ENCODE data around the gene BUB3. TPM values are rescaled to one million over a fixed set of nuclear protein-coding genes. Genes with fewer than 3 reads are reported as not detected.

BUB3 gene
- total RNA-seq, 1 donor from 2014 or later: 12.2 TPM

DNA sequence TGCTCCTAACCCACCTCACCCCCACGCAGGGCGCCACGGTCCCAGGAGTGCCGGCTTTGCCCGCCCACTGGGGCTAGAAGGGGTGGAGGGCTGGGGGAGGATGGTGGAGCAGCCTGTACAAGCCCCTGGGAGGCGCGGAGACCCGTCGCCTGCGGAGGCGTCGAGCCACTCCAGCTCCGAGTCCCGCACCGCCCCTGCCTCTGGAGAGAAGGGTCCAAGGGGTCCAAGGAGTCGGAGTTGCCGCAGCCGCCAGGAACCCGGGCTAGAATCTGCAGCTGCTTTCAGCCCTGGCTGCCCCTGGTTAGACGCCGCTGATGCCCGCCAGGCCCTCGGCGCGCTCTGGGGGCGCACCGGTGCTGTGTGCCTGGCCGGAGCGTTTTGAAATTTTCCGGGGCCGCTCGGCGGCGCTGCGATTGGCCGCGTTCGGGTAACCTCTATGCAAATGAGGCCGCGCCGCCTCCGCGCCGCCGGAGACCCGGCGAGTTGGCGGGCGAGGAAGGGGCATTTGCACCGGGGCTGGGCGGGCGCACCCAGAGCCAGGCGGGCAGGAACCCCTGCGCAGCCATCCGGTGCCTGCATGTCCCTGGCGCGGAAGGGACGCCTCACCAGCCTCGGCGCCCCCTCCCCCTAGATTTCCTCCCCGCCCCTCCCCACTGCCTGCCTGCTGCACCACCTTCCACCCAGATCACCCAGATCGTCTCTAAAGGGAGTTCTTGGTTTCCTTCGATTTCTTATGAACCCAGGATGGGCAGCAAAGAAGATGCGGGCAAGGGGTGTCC is 6.4 kb upstream of the BUB3 start, which contains the start of gene HMX2:
TSS of gene HMX2 (plus strand) at position 502 of the 779 bp plus-strand sequence. CDS start at position 745, 243 bp downstream.
- no peak for DNase-seq (ENCODE audit: low spot score in 2 of 2)
- H3K27me3 ChIP-seq: peaks cover 39% of the 10 kb centered on the region
- no peaks in the 10 kb centered on the region for H3K9me3 ChIP-seq
- no peak within 1 kb of the TSS for H3K27ac ChIP-seq
- H3K36me3 ChIP-seq: no peaks in the 10 kb centered on the region
- H3K4me3 ChIP-seq: peak within 1 kb of the TSS in 1 of 2 donors; percentile 22
- TF ChIP-seq, protein P1, sequence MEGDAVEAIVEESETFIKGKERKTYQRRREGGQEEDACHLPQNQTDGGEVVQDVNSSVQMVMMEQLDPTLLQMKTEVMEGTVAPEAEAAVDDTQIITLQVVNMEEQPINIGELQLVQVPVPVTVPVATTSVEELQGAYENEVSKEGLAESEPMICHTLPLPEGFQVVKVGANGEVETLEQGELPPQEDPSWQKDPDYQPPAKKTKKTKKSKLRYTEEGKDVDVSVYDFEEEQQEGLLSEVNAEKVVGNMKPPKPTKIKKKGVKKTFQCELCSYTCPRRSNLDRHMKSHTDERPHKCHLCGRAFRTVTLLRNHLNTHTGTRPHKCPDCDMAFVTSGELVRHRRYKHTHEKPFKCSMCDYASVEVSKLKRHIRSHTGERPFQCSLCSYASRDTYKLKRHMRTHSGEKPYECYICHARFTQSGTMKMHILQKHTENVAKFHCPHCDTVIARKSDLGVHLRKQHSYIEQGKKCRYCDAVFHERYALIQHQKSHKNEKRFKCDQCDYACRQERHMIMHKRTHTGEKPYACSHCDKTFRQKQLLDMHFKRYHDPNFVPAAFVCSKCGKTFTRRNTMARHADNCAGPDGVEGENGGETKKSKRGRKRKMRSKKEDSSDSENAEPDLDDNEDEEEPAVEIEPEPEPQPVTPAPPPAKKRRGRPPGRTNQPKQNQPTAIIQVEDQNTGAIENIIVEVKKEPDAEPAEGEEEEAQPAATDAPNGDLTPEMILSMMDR (IDR thresholded peaks at IDR 0.05): no peak
- peaks cover 8 to 12% of the 10 kb centered on the region in 2 donors for H3K4me1 ChIP-seq
- intact Hi-C loops (cut with DNase I): no loop called here

- TF ChIP-seq, protein P1 (IDR thresholded peaks at IDR 0.05): no peak
These were observed 5.6 kb upstream of the BUB3 start for GRCh38 chr10:123148414-123149161.

GRCh38 chr10:123149162-123149567 is 5.0 kb upstream of the BUB3 start:
- Histone ChIP-seq H3K36me3 (no peaks in the 10 kb centered on the region), H3K4me1 (peaks cover 8 to 12% of the 10 kb centered on the region in 2 donors), H3K9me3 (no peaks in the 10 kb centered on the region), H3K4me3 (peak overlapping the region; percentile 42 to 56), H3K27me3 (peaks cover 29% of the 10 kb centered on the region), H3K27ac (no peak overlapping the region)
- TF ChIP-seq, protein P1 (IDR thresholded peaks at IDR 0.05): no peak
- intact Hi-C loops (cut with DNase I): no loop called here
- no peak for DNase-seq (ENCODE audit: low spot score in 2 of 2)

More at GRCh38 chr10:123148414-123149161, 5.6 kb upstream of the BUB3 start:
- intact Hi-C loops (cut with DNase I): no loop called here
- H3K4me3 ChIP-seq: peak overlapping the region in 1 of 2 donors; percentile 22
- H3K36me3 ChIP-seq: no peaks in the 10 kb centered on the region
- DNase-seq (ENCODE audit: low spot score in 2 of 2): no peak
- H3K27ac ChIP-seq: no peak overlapping the region
- H3K27me3 ChIP-seq: peaks cover 32% of the 10 kb centered on the region
- H3K4me1 ChIP-seq: peaks cover 8 to 12% of the 10 kb centered on the region in 2 donors
- H3K9me3 ChIP-seq: no peaks in the 10 kb centered on the region

DNA sequence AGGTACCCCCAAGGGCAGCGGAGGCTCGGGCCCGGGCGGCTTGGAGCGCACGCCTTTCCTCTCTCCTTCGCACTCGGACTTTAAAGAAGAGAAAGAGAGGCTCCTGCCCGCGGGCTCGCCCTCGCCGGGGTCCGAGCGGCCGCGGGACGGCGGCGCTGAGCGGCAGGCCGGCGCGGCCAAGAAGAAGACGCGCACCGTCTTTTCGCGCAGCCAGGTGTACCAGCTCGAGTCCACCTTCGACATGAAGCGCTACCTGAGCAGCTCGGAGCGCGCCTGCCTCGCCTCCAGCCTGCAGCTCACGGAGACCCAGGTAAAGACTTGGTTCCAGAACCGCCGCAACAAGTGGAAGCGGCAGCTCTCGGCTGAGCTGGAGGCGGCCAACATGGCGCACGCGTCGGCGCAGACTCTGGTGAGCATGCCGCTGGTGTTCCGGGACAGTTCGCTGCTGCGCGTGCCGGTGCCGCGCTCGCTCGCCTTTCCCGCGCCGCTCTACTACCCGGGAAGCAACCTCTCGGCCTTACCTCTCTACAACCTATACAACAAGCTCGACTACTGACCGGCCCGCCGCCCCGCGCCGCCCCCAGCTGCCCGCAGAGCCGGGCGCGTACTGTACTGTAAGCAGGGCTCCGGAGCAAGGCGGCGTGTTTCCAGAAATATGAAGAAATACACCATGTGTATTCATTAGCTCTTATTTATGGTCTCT is 4.5 kb upstream of the BUB3 start:
- Histone ChIP-seq H3K4me1 (peaks cover 8 to 12% of the 10 kb centered on the region in 2 donors), H3K4me3 (peak overlapping the region; percentile 42 to 56), H3K27me3 (peaks cover 29% of the 10 kb centered on the region), H3K36me3 (no peaks in the 10 kb centered on the region), H3K27ac (no peak overlapping the region), H3K9me3 (no peaks in the 10 kb centered on the region)
- DNase-seq (ENCODE audit: low spot score in 2 of 2): no peak
- TF ChIP-seq, protein P1 (IDR thresholded peaks at IDR 0.05): no peak
- intact Hi-C loops (cut with DNase I): loop anchor here (10.0 kb wide), 2 partner anchors 1265 to 1595 kb away; partner anchors contain the start of genes FAM53B and OAT

DNA sequence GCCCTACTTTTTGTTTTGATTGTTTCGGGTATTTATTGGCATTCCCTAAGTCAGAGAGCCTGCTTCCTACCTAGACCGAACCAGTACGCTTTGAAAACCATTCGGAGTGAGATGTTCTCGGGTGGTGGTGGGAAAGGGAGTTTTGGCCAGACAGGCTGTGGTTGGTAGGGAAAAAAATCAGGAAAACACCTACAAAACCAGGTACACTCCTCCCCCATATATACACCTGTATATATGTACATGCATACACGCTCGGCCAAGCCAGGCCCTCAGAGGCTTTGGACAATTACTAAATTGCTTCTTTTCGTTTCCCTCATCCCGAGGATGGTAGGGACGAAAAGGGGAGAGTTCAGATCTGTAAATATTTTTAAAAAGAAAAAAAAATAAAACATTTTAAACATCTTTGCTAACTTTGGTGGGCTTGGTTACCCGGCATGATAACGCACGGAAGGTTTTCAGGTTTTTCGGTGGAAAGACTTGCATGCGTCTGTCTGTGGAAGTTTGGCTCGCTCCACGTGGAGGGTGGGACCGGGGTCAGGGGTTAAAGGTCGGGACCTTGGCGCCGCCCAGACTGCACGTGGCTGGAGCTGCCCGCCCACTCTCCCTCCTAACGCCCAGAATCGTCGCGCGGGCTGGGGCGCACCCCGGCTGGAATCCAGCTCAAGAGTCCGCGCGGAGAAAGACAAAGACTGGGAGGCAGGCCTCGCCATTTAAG is 3.8 kb upstream of the BUB3 start:
- peaks cover 29% of the 10 kb centered on the region for H3K27me3 ChIP-seq
- intact Hi-C loops (cut with DNase I): loop anchor here (10.0 kb wide), 2 partner anchors 1264 to 1594 kb away; partner anchors contain the start of genes FAM53B and OAT
- no peak for DNase-seq (ENCODE audit: low spot score in 2 of 2)
- TF ChIP-seq, protein P1 (IDR thresholded peaks at IDR 0.05): no peak
- H3K4me1 ChIP-seq: peaks cover 8 to 17% of the 10 kb centered on the region in 2 donors
- H3K36me3 ChIP-seq: no peaks in the 10 kb centered on the region
- H3K4me3 ChIP-seq: peak overlapping the region; percentile 42 to 56
- no peaks in the 10 kb centered on the region for H3K9me3 ChIP-seq
- H3K27ac ChIP-seq: no peak overlapping the region
